WERI-Rb-1 (cell line): ENCODE data around the gene PITPNC1.

Source experiments
- DNase-seq: peaks from one replicate; pipeline ENCODE4 v3.0.0-alpha.2; 2020
- H3K27ac ChIP-seq: fragments of 250-450 bp; sonication (Bioruptor Pico); 2 replicates; pipeline ENCODE4 v1.5.1; 2020; ENCODE audit warnings: mild to moderate bottlenecking, moderate library complexity
- H3K27me3 ChIP-seq: fragments of 250-450 bp; sonication (Bioruptor Pico); 2 replicates; pipeline ENCODE4 v1.5.1; 2021; ENCODE audit warnings: mild to moderate bottlenecking, low read depth, moderate library complexity; ENCODE audit not compliant: insufficient read depth, severe bottlenecking
- H3K36me3 ChIP-seq: fragments of 250-450 bp; sonication (Bioruptor Pico); 2 replicates; pipeline ENCODE4 v1.5.1; 2020; ENCODE audit warnings: mild to moderate bottlenecking, moderate library complexity
- H3K4me3 ChIP-seq: 2 replicates; pipeline ENCODE4 v1.5.1; 2011; ENCODE audit warnings: low read depth, mild to moderate bottlenecking, control low read depth, low read length
- H3K9me3 ChIP-seq: fragments of 250-450 bp; sonication (Bioruptor Pico); 2 replicates; pipeline ENCODE4 v1.5.1; 2021; ENCODE audit warnings: mild to moderate bottlenecking, moderate library complexity; ENCODE audit not compliant: severe bottlenecking
- TF ChIP-seq, protein P1 (sequence below): IDR thresholded peaks from 2 replicates; pipeline ENCODE4 v1.5.1; 2011; ENCODE audit warnings: low read depth, mild to moderate bottlenecking, control low read depth, inconsistent platforms, low read length

Gene PITPNC1

DNA sequence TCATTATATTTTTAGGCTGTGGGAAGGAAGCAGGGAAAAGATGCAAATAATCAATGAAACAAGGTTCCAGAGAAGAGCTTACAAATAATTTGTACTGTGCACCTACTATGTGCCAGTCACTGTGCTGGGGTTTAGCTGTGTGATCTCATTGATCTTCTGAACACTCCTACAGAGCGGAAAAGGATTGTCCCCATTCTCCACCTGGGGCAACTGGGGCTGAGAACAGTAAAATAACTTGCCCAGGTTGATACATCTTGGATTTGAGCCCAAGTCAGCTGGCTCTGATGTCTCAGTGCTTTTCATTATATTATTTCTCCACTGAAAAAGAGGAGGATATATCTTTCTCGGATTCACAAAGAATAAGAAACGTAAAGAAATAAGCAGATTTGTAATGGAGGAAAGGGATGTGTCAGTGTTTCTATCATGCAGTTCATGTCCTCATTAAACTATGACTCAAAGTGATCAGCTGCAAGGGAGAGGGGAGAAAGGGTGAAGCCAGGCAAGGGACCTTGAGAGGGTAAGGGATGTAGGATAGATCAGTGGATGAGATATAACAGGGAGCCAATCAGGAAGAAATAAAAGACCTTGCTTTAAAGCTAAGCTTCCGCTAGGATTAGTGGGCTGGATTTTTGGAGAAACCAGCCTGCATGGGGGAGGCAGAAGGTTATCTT is 197.0 kb downstream of the PITPNC1 start:
- Histone ChIP-seq H3K9me3 (no peaks in the 10 kb centered on the region), H3K4me3 (no peak overlapping the region), H3K27me3 (no peaks in the 10 kb centered on the region), H3K27ac (no peak overlapping the region), H3K36me3 (no peaks in the 10 kb centered on the region)
- no peak for DNase-seq
- TF ChIP-seq, protein P1, sequence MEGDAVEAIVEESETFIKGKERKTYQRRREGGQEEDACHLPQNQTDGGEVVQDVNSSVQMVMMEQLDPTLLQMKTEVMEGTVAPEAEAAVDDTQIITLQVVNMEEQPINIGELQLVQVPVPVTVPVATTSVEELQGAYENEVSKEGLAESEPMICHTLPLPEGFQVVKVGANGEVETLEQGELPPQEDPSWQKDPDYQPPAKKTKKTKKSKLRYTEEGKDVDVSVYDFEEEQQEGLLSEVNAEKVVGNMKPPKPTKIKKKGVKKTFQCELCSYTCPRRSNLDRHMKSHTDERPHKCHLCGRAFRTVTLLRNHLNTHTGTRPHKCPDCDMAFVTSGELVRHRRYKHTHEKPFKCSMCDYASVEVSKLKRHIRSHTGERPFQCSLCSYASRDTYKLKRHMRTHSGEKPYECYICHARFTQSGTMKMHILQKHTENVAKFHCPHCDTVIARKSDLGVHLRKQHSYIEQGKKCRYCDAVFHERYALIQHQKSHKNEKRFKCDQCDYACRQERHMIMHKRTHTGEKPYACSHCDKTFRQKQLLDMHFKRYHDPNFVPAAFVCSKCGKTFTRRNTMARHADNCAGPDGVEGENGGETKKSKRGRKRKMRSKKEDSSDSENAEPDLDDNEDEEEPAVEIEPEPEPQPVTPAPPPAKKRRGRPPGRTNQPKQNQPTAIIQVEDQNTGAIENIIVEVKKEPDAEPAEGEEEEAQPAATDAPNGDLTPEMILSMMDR: no peak

DNA sequence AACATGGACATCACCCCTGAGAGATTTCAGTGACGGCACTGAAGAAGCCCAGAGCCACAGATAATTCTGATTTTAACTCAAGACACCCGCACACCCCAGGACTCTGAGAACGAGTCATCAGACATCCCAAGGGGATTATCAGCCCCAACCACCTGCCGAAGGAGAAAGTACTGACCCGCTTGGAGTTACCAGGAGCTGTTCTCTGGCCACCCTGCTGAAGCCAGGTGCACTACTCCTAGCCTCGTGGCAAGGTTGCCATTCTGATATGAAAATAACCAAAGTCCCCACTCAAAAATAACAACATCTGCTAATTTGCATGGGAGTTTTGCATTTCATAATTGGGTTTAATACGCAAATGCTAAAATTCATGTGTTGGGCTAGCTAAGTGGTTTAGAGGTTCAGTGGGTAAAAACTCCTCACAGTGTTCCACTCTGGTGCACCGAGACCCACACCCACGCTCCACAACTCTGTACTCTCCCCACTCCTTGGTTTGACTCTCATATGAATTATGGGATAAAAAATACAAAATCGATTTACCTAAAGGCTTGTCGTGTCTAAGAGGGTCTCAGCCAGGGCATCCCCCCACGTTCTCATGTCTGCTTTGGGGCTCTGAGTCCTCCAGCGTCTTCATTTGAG is 197.7 kb downstream of the PITPNC1 start:
- Histone ChIP-seq H3K4me3 (no peak overlapping the region), H3K27me3 (no peaks in the 10 kb centered on the region), H3K27ac (no peak overlapping the region), H3K36me3 (no peaks in the 10 kb centered on the region), H3K9me3 (no peaks in the 10 kb centered on the region)
- peak; percentile 76 for DNase-seq
- TF ChIP-seq, protein P1: no peak

DNA sequence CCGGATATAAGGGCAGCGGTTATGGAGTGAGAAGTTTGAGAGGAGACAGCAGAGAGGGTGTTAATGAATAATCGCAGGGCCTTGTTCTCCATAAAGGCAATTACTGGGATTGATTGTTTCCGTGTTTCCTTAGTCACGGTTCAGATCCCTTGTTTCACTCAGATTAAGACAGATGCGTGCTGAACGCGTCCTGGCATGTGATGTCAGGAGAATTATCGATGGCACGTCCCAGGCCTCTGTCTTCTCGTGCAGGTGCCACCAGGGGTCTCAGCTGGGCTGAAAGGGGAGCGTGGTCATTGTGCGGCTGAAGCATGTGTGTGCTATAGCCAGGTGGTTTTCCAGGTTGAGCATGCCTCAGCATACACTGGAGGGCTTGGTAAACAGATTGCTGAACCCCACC is 198.2 kb downstream of the PITPNC1 start:
- peak; percentile 91 for DNase-seq
- Histone ChIP-seq H3K27me3 (no peaks in the 10 kb centered on the region), H3K36me3 (no peaks in the 10 kb centered on the region), H3K9me3 (no peaks in the 10 kb centered on the region), H3K4me3 (no peak overlapping the region), H3K27ac (no peak overlapping the region)
- TF ChIP-seq, protein P1: peak; percentile 82

DNA sequence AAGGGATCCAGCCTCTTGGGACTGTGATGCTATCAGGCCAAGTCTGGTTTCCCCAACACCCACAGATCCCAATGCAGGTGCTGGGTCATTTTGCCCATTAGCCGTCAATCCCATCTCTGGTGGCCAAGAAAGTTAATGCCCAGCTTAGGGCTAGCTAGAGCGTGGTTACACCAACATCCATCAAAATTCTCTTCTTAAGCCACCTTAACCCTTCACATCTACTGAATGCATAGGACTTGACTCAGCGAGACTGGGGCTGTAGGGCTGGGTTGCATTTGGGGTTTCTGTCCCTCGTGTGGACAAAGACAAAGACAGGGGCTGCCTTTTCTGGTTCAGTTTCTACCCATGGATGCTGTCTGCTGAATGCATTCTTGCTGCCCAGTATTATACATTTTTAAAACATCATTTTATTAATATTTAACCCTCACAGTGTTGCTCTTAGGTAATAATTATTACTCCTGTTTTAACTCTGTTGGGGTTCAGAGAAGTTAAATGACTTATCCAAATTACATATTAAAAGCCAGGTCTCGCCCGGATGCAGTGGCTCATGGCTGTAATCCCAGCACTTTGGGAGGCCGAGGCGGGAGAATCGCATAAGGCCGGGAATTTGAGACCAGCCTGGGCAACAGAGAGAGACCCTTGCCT is 199.5 kb downstream of the PITPNC1 start:
- no peaks in the 10 kb centered on the region for H3K36me3 ChIP-seq
- H3K27me3 ChIP-seq: no peaks in the 10 kb centered on the region
- H3K27ac ChIP-seq: no peak overlapping the region
- TF ChIP-seq, protein P1: no peak
- H3K9me3 ChIP-seq: no peaks in the 10 kb centered on the region
- DNase-seq: no peak
- no peak overlapping the region for H3K4me3 ChIP-seq

DNA sequence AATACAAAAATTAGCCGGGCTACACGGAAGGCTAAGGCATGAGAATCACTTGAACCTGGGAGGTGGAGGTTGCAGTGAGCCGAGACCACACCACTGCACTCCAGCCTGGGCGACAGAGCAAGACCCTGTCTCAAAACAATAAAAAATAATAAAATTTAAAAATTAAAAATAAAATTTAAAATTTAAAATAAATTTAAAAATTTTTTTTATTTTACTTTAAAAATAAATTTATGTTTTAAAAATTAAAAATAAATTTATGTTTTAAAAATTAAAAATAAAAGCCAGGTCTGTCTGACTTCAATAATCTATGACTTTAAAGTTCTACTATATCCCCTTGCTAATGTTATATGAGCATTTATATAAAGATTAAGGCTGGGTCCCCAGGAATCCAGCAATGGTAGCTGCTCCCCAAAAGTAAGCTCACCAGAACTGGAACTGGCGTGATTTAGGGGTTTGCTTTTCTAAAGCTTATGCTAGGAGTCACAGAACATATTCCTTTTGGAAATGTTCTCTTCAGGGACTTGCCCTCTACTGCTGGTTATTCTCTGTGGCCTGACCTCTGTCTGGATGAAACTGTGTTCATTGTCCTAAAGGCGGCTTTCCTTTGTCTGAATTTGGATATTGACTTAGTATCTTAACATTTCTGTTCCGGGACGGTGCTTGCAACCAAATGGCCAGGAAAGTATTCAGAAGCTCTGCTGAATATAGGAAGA is 200.5 kb downstream of the PITPNC1 start:
- Histone ChIP-seq H3K27me3 (no peaks in the 10 kb centered on the region), H3K9me3 (no peaks in the 10 kb centered on the region), H3K36me3 (no peaks in the 10 kb centered on the region), H3K27ac (no peak overlapping the region), H3K4me3 (no peak overlapping the region)
- no peak for DNase-seq
- TF ChIP-seq, protein P1: no peak
